SK-N-SH (cell line): ENCODE data around the gene CALML6. TPM values are rescaled to one million over a fixed set of nuclear protein-coding genes. Genes with fewer than 3 reads are reported as not detected.

Source experiments
- CTCF ChIA-PET: fragments of 300-600, 350-600 bp; formaldehyde crosslinking; extraction: SDS; loops from one replicate; lab custom pipeline; 2021; lab: Yijun Ruan, JAX
- POLR2A ChIA-PET: fragments of 350-600 bp; sonication (Branson Sonifier 250); formaldehyde crosslinking; extraction: SDS; loops from one replicate; lab custom pipeline; 2020; ENCODE audit warnings: antibody characterized with exemption, inconsistent platforms; lab: Yijun Ruan, JAX
- DNase-seq: peaks from one replicate; pipeline ENCODE4 v3.0.0; 2012
- H2AFZ ChIP-seq: fragments of 200-600 bp; sonication (generic); 2 replicates; pipeline ENCODE4 v1.8.1; 2016; ENCODE audit warnings: antibody characterized with exemption, mild to moderate bottlenecking, low read depth
- H3F3A ChIP-seq: fragments of 200-600 bp; sonication (generic); replicated peaks from 2 replicates; pipeline ENCODE3; 2016; ENCODE audit warnings: antibody characterized with exemption, mild to moderate bottlenecking; ENCODE audit not compliant: insufficient read depth
- H3K27ac ChIP-seq, 2 experiments: fragments of 200-500 bp in 1 of 2; fragments of 200-600 bp in 1 of 2; sonication (Bioruptor generic) in 1 of 2; sonication (generic), shearing (Covaris generic) in 1 of 2; 2 replicates each; pipeline versions ENCODE4 v1.5.1 to v1.6.1; 2014 to 2016; ENCODE audit warnings: low read depth in 2 of 2, inconsistent platforms in 1 of 2, low read length in 1 of 2, mild to moderate bottlenecking in 1 of 2, mixed read lengths in 1 of 2
- H3K27me3 ChIP-seq: fragments of 200-600 bp; sonication (generic), shearing (Covaris generic); 2 replicates; pipeline ENCODE4 v1.6.1; 2016; ENCODE audit warnings: mixed run types; ENCODE audit not compliant: insufficient read depth
- H3K36me3 ChIP-seq, 2 experiments: fragments of 200-500 bp in 1 of 2; fragments of 200-600 bp in 1 of 2; sonication (Bioruptor generic) in 1 of 2; sonication (generic) in 1 of 2; replicated peaks in 1 of 2; 2 replicates each; pipeline versions ENCODE3 to v1.5.1; 2014 to 2016; ENCODE audit warnings: low read length in 1 of 2, mild to moderate bottlenecking in 1 of 2; ENCODE audit not compliant: insufficient read depth in 2 of 2, control insufficient read depth in 1 of 2
- H3K4me1 ChIP-seq, 2 experiments: fragments of 200-500 bp in 1 of 2; fragments of 200-600 bp in 1 of 2; sonication (Bioruptor generic) in 1 of 2; sonication (generic), shearing (Covaris generic) in 1 of 2; 2 replicates each; pipeline versions ENCODE4 v1.5.1 to v1.6.1; 2014 to 2016; ENCODE audit warnings: low read depth in 1 of 2, low read length in 1 of 2, mixed run types in 1 of 2; ENCODE audit not compliant: insufficient read depth in 2 of 2, control insufficient read depth in 1 of 2
- H3K4me2 ChIP-seq: fragments of 200-600 bp; sonication (generic), shearing (Covaris generic); 2 replicates; pipeline ENCODE4 v1.6.1; 2017; ENCODE audit warnings: mixed run types
- H3K4me3 ChIP-seq, 2 experiments: fragments of 200-500 bp in 1 of 2; fragments of 200-600 bp in 1 of 2; sonication (Bioruptor generic) in 1 of 2; sonication (generic), shearing (Covaris generic) in 1 of 2; 2 replicates each; pipeline versions ENCODE4 v1.5.1 to v1.8.1; 2014 to 2016; ENCODE audit warnings: low read depth in 2 of 2, inconsistent platforms in 1 of 2, low read length in 1 of 2, mild to moderate bottlenecking in 1 of 2, mixed read lengths in 1 of 2, moderate library complexity in 1 of 2
- H3K79me2 ChIP-seq: fragments of 200-600 bp; sonication (generic); 2 replicates; pipeline ENCODE4 v1.8.1; 2017; ENCODE audit warnings: mild to moderate bottlenecking; ENCODE audit not compliant: insufficient read depth
- H3K9ac ChIP-seq: fragments of 200-600 bp; sonication (generic); 2 replicates; pipeline ENCODE4 v1.6.1; 2017; ENCODE audit warnings: mixed run types
- H3K9me2 ChIP-seq: fragments of 200-600 bp; sonication (generic); 2 replicates; pipeline ENCODE4 v1.6.1; 2017; ENCODE audit warnings: mixed run types
- H3K9me3 ChIP-seq: fragments of 200-600 bp; sonication (generic); 2 replicates; pipeline ENCODE4 v1.6.1; 2017; ENCODE audit warnings: mixed run types, mild to moderate bottlenecking, moderate library complexity
- H4K20me1 ChIP-seq: fragments of 200-600 bp; sonication (generic); 2 replicates; pipeline ENCODE4 v1.6.1; 2017; ENCODE audit warnings: mild to moderate bottlenecking, mixed run types; ENCODE audit not compliant: insufficient read depth
- CHD2 ChIP-seq: fragments of 150-350 bp; IDR thresholded peaks from 2 replicates; pipeline ENCODE4 v1.6.1; 2018; ENCODE audit warnings: low read length; ENCODE audit not compliant: partially characterized antibody
- CTCF ChIP-seq: fragments of 200-600 bp; sonication (generic); IDR thresholded peaks from 2 replicates; pipeline ENCODE4 v1.6.1; 2017; ENCODE audit warnings: antibody characterized with exemption, mild to moderate bottlenecking, moderate library complexity
- ELF1 ChIP-seq: IDR thresholded peaks from 2 replicates; pipeline ENCODE4 v1.4.0; 2012
- FOSL2 ChIP-seq: IDR thresholded peaks from 2 replicates; pipeline ENCODE4 v1.4.0; 2012; ENCODE audit warnings: low read depth, mild to moderate bottlenecking, moderate library complexity, borderline replicate concordance
- FOXM1 ChIP-seq: IDR thresholded peaks from 2 replicates; pipeline ENCODE4 v1.4.0; 2012; ENCODE audit warnings: low read depth, mild to moderate bottlenecking
- GATA2 ChIP-seq: sonication (generic); formaldehyde crosslinking; IDR thresholded peaks from 2 replicates; pipeline ENCODE4 v1.5.0; 2020; ENCODE audit warnings: mild to moderate bottlenecking, missing genetic modification reagents
- MAX ChIP-seq: IDR thresholded peaks from 2 replicates; pipeline ENCODE4 v1.4.0; 2012; ENCODE audit warnings: low read depth
- MXI1 ChIP-seq: IDR thresholded peaks from 2 replicates; pipeline ENCODE4 v1.6.1; 2012; ENCODE audit warnings: mild to moderate bottlenecking, low read depth, low read length, improper control_type of control experiment
- NRF1 ChIP-seq: IDR thresholded peaks from 2 replicates; pipeline ENCODE4 v1.6.1; 2012; ENCODE audit warnings: low read depth, mild to moderate bottlenecking, low read length
- PBX3 ChIP-seq: IDR thresholded peaks from 2 replicates; pipeline ENCODE4; 2012
- RCOR1 ChIP-seq: fragments of 150-350 bp; IDR thresholded peaks from 2 replicates; pipeline ENCODE4 v1.6.1; 2017; ENCODE audit warnings: antibody characterized with exemption, low read length
- RFX5 ChIP-seq: IDR thresholded peaks from 2 replicates; pipeline ENCODE4 v1.6.1; 2012; ENCODE audit warnings: mild to moderate bottlenecking, improper control_type of control experiment, low read length
- RXRA ChIP-seq: IDR thresholded peaks from 2 replicates; pipeline ENCODE4 v1.4.0; 2012; ENCODE audit warnings: low read depth, mild to moderate bottlenecking, borderline replicate concordance
- SIN3A ChIP-seq: IDR thresholded peaks from 2 replicates; pipeline ENCODE4 v1.6.1; 2012; ENCODE audit warnings: low read depth, mild to moderate bottlenecking, low read length, moderate library complexity, borderline replicate concordance
- SMC3 ChIP-seq: IDR thresholded peaks from 2 replicates; pipeline ENCODE4 v1.6.1; 2012; ENCODE audit warnings: low read depth, low read length, improper control_type of control experiment
- TCF12 ChIP-seq: IDR thresholded peaks from 2 replicates; pipeline ENCODE4 v1.4.0; 2012
- TEAD4 ChIP-seq: IDR thresholded peaks from 2 replicates; pipeline ENCODE4 v1.4.0; 2012; ENCODE audit warnings: mild to moderate bottlenecking, borderline replicate concordance; ENCODE audit not compliant: insufficient read depth
- USF1 ChIP-seq: IDR thresholded peaks from 2 replicates; pipeline ENCODE4 v1.4.0; 2012; ENCODE audit warnings: low read depth, borderline replicate concordance
- USF2 ChIP-seq: fragments of 150-350 bp; IDR thresholded peaks from 2 replicates; pipeline ENCODE4 v1.6.1; 2017; ENCODE audit warnings: antibody characterized with exemption, low read length, low read depth, borderline replicate concordance
- WGBS: methylation state at CpG from one replicate; pipeline ENCODE4 v1.1.6; 2017; ENCODE audit warnings: low lambda C conversion rate; 5-methylcytosine and 5-hydroxymethylcytosine counted together
- polyA plus RNA-seq, 3 experiments: library from polyadenylated mRNA; depleted of rRNA; stranded (reverse); fragments of >200 nt; gene quantifications; 2 replicates each; pipeline ENCODE4 v1.2.3, GENCODE V29; 2012

Gene CALML6
- polyA plus RNA-seq, 1 of the 3 experiments (the other 2 are of a cell fraction) = 0.87 TPM

GRCh38 chr1:1914101-1914970 is 724 bp upstream of the CALML6 start:
- H3K4me2 ChIP-seq = no peak overlapping the region
- no peak overlapping the region for H3K27ac ChIP-seq
- no peaks in the 10 kb centered on the region for H3K27me3 ChIP-seq
- no peaks in the 10 kb centered on the region for H3K36me3 ChIP-seq
- H4K20me1 ChIP-seq = no peaks in the 10 kb centered on the region
- H3K9me2 ChIP-seq = no peaks in the 10 kb centered on the region
- 88% methylated on average over 4 of the region's 20 CpGs for WGBS
- no peak for DNase-seq
- H3K9me3 ChIP-seq = no peaks in the 10 kb centered on the region
- H3K79me2 ChIP-seq = no peaks in the 10 kb centered on the region; the same call in 1 of the 2 replicates
- no peak overlapping the region for H3K4me3 ChIP-seq
- peaks cover 4% of the 10 kb centered on the region for H3F3A ChIP-seq
- POLR2A ChIA-PET = interaction anchor here (0.6 kb wide), 1 partner anchor 8 kb away, joined by 3 read pairs; no protein-coding TSS in a partner anchor
- CTCF ChIA-PET = interaction anchor here (0.9 to 3.6 kb wide), 3 partner anchors 8 to 130 kb away, joined by 3 to 13 read pairs (median 4); no protein-coding TSS in a partner anchor
- H3K4me1 ChIP-seq = peaks cover 0 to 16% of the 10 kb centered on the region in 2 experiments; a peak in 1 of 4 replicates
- TF ChIP-seq USF1 (no peak), RFX5 (no peak), SMC3 (no peak), FOXM1 (no peak), CHD2 (no peak), USF2 (no peak), MAX (no peak), FOSL2 (no peak), SIN3A (no peak), PBX3 (no peak), GATA2 (no peak), NRF1 (no peak), ELF1 (no peak), TCF12 (no peak), CTCF (no peak), TEAD4 (no peak), RCOR1 (no peak), RXRA (no peak), MXI1 (no peak)
- no peak overlapping the region for H2AFZ ChIP-seq
- H3K9ac ChIP-seq = no peak overlapping the region
